ENCODE data around the gene UTY. TPM values are rescaled to one million over a fixed set of nuclear protein-coding genes. Genes with fewer than 3 reads are reported as not detected.
A peak's percentile ranks its signal among the peaks of the same experiment; 100 is the strongest.

UTY gene
- total RNA-seq, 6 experiments from 2014 or later = 5.6 to 8.2 (median 7.1) TPM

DNA sequence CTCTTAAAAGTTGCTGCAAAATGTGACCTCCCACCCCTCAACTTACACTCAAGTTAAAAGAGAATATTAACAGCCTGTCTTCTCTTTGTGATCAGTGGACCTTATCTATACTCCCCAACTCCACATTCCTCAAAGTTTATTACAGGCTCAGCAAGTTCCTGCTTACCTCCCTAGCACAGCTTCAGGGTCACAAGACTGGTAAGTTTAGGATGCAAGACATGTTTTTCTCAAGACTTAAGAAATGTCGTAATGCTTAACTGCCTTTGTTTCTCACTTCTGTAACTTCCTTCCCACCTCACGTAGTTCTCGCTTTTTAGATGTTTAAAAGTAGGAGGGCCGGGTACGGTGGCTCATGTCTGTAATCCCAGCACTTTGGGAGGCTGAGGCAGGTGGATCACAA, 132.7 kb downstream of the UTY start:
- no peak for DNase-seq
- peaks cover 2% of the 10 kb centered on the region; the same call in 1 of the 2 replicates for H3K27me3 Mint-ChIP-seq (ENCODE audit: insufficient read depth)
- H3K27ac Mint-ChIP-seq = no peak overlapping the region
- TF ChIP-seq, protein P1, sequence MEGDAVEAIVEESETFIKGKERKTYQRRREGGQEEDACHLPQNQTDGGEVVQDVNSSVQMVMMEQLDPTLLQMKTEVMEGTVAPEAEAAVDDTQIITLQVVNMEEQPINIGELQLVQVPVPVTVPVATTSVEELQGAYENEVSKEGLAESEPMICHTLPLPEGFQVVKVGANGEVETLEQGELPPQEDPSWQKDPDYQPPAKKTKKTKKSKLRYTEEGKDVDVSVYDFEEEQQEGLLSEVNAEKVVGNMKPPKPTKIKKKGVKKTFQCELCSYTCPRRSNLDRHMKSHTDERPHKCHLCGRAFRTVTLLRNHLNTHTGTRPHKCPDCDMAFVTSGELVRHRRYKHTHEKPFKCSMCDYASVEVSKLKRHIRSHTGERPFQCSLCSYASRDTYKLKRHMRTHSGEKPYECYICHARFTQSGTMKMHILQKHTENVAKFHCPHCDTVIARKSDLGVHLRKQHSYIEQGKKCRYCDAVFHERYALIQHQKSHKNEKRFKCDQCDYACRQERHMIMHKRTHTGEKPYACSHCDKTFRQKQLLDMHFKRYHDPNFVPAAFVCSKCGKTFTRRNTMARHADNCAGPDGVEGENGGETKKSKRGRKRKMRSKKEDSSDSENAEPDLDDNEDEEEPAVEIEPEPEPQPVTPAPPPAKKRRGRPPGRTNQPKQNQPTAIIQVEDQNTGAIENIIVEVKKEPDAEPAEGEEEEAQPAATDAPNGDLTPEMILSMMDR (IDR thresholded peaks at IDR 0.05) = no peak
- no peaks in the 10 kb centered on the region for H3K9me3 Mint-ChIP-seq
- H3K4me3 Mint-ChIP-seq = no peak overlapping the region
- H3K4me1 Mint-ChIP-seq (ENCODE audit: low read depth) = peaks cover 39% of the 10 kb centered on the region
- H3K36me3 Mint-ChIP-seq (ENCODE audit: low read depth) = peaks cover 12% of the 10 kb centered on the region

GRCh38 chrY:13345549-13345948, 134.3 kb downstream of the UTY start:
- TF ChIP-seq, protein P1 (IDR thresholded peaks at IDR 0.05) = no peak
- Mint-ChIP-seq H3K36me3 (ENCODE audit: low read depth) (no peaks in the 10 kb centered on the region), H3K4me3 (no peak overlapping the region), H3K27me3 (ENCODE audit: insufficient read depth) (peaks cover 2% of the 10 kb centered on the region; the same call in 1 of the 2 replicates), H3K27ac (no peak overlapping the region), H3K9me3 (no peaks in the 10 kb centered on the region), H3K4me1 (ENCODE audit: low read depth) (peaks cover 23% of the 10 kb centered on the region)
- DNase-seq = no peak

DNA sequence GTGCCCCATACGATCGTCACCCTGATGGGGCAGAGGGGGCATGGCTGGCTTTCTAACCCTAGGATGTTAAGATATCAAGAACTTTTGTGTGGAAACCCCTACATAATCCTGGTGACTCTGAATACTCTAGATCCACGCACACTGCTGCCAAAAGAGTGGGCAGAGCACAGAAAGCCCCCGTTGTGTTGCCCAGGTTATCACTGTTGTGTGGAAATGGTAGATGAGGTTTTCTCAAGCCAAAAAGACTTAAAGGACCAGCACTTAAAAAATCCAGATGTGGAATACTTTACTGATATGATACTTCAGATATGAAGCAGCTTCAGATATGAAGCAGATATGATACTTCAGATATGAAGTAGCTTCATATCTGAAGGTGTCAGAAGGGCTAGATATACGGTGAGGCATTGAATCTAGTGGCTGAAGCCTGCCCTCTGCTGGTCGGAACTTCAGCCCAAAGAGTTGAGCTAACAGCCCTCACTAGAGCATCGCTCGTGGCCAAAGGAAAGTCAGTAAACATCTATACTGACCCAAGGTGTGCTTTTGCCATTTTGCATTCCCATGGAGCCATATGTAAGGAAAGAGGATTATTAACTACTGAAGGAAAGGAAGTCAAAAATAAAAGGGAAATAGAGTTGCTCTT, 136.4 kb downstream of the UTY start:
- TF ChIP-seq, protein P1 (IDR thresholded peaks at IDR 0.05) = peak; percentile 79
- no peaks in the 10 kb centered on the region for H3K36me3 Mint-ChIP-seq (ENCODE audit: low read depth)
- H3K27me3 Mint-ChIP-seq (ENCODE audit: insufficient read depth) = peaks cover 2% of the 10 kb centered on the region; the same call in 1 of the 2 replicates
- no peaks in the 10 kb centered on the region for H3K9me3 Mint-ChIP-seq
- no peak overlapping the region for H3K27ac Mint-ChIP-seq
- peaks cover 14% of the 10 kb centered on the region for H3K4me1 Mint-ChIP-seq (ENCODE audit: low read depth)
- DNase-seq = no peak
- H3K4me3 Mint-ChIP-seq = no peak overlapping the region

DNA sequence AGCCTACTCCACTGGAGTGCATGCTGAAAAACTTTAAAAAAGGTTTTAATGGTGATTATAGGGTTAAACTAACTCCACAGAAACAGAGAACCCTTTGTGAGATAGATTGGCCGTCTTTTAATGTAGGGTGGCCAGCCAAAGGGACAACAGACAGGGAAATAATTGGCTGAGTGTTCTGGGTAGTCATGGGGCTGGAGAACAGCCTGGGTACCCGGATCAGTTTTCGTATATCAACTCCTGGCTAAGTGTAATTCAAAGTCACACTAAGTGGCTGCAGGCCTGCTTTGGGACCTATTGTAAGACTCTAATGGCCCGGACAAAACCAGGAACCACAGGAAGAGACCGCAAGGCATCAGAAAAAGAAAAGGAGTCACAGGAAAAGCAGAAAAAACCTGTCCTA, 139.9 kb downstream of the UTY start:
- Mint-ChIP-seq H3K27ac (no peak overlapping the region), H3K36me3 (ENCODE audit: low read depth) (peaks cover 7% of the 10 kb centered on the region; the same call in 1 of the 2 replicates), H3K4me1 (ENCODE audit: low read depth) (peaks cover 14% of the 10 kb centered on the region), H3K27me3 (ENCODE audit: insufficient read depth) (peaks cover 2% of the 10 kb centered on the region; the same call in 1 of the 2 replicates), H3K9me3 (no peaks in the 10 kb centered on the region), H3K4me3 (no peak overlapping the region)
- DNase-seq = no peak
- TF ChIP-seq, protein P1 (IDR thresholded peaks at IDR 0.05) = no peak

DNA sequence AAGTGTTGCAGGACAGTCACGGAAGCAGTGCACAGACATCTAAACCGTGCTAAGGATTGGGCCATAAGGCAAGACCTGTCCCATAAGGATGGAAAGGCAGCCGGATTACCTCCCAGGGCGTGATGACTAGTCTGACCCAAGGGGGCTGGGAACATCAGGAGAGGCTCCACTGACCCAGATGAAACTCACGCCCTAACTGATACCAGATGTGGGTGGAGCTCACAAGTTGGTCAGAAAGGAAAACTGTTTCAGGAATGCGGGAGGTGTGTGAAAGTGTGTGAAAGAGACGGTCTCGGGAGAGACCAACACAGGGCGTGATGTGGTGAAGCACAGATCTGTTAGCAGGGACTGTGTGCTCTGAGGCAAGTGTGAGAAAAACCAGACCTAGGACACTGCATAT, 140.5 kb downstream of the UTY start:
- TF ChIP-seq, protein P1 (IDR thresholded peaks at IDR 0.05) = no peak
- no peak for DNase-seq
- Mint-ChIP-seq H3K27me3 (ENCODE audit: insufficient read depth) (peaks cover 2% of the 10 kb centered on the region; the same call in 1 of the 2 replicates), H3K27ac (peak overlapping the region; percentile 18; the same call in 1 of the 2 replicates), H3K9me3 (no peaks in the 10 kb centered on the region), H3K4me3 (no peak overlapping the region), H3K36me3 (ENCODE audit: low read depth) (peaks cover 11% of the 10 kb centered on the region; the same call in 1 of the 2 replicates), H3K4me1 (ENCODE audit: low read depth) (peaks cover 14% of the 10 kb centered on the region)

Data from HFFc6 (cell line).